GM12892 (cell line): ENCODE measurements around the gene KCNIP4.

Experiments
- POLR2A ChIP-seq: IDR thresholded peaks from 2 replicates; pipeline ENCODE4 v1.6.1; 2011; ENCODE audit warnings: low read depth, low read length, control low read depth
- TAF1 ChIP-seq: IDR thresholded peaks from 2 replicates; pipeline ENCODE4 v1.6.1; 2011; ENCODE audit warnings: low read depth, mild to moderate bottlenecking, control low read depth, low read length, borderline replicate concordance

DNA sequence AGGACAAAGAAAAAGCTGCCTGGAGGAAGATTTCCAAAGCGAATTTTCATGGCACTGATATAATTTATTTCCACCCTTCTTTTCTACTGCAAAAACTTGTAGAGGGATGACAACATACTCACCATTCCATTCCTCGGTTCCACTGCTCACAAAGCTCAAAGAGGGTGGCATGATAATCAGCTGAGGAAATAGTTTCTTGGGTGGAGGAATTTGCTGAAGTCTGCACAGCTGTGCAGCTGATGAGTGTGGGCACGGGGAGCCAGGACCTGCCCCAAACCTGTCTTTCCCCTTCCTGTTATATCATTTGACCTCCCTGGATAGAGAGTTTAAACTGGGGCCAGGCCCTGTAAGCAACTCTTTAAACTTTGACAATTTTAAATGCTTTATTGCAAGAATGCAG lies 1087.7 kb downstream of the KCNIP4 start:
- TF ChIP-seq POLR2A (no peak), TAF1 (no peak)
